ENCODE measurements around the gene WFDC2.
"Not testable (repeated sequence)": the region's sequence is repeated elsewhere in the genome, so short reads cannot be mapped to it uniquely, and the experiment has no call there.

WFDC2 gene

GRCh38 chr20:45452772-45453691, 16.5 kb upstream of the WFDC2 start:
- DNase-seq, result no peak

- DNase-seq, result no peak
Observed at GRCh38 chr20:45456632-45457031, 12.9 kb upstream of the WFDC2 start.

GRCh38 chr20:45459606-45460005, 9.9 kb upstream of the WFDC2 start:
- no peak for DNase-seq

- DNase-seq, result no peak
Observed at GRCh38 chr20:45461225-45461624, 8.3 kb upstream of the WFDC2 start.

- DNase-seq, result no peak
Observed at GRCh38 chr20:45462711-45463509, 6.6 kb upstream of the WFDC2 start.

- no peak for DNase-seq
Observed at GRCh38 chr20:45463709-45464108, 5.8 kb upstream of the WFDC2 start.

- DNase-seq, result no peak
Observed at GRCh38 chr20:45465491-45466266, 3.9 kb upstream of the WFDC2 start.

GRCh38 chr20:45467172-45467571, 2.4 kb upstream of the WFDC2 start:
- no peak for DNase-seq

GRCh38 chr20:45467861-45468260, 1.7 kb upstream of the WFDC2 start:
- no peak for DNase-seq

GRCh38 chr20:45470262-45470931, 844 bp downstream of the WFDC2 start:
- DNase-seq, result no peak

GRCh38 chr20:45470937-45471336, 1.4 kb downstream of the WFDC2 start:
- DNase-seq, result no peak

- not testable (repeated sequence) for DNase-seq
Observed at GRCh38 chr20:45472286-45472685, 2.7 kb downstream of the WFDC2 start.

- not testable (repeated sequence) for DNase-seq
Observed at GRCh38 chr20:45477530-45478148, 8.1 kb downstream of the WFDC2 start.

GRCh38 chr20:45479822-45480221, 10.3 kb downstream of the WFDC2 start:
- DNase-seq, result no peak

- no peak for DNase-seq
Observed at GRCh38 chr20:45484676-45485075, 15.1 kb downstream of the WFDC2 start.

GRCh38 chr20:45485388-45485787, 15.8 kb downstream of the WFDC2 start:
- no peak for DNase-seq

GRCh38 chr20:45487231-45487635, 17.7 kb downstream of the WFDC2 start:
- DNase-seq, result no peak

GRCh38 chr20:45489083-45489531, 19.6 kb downstream of the WFDC2 start:
- DNase-seq, result no peak

GRCh38 chr20:45495501-45495941, 26.0 kb downstream of the WFDC2 start:
- DNase-seq, result no peak

- DNase-seq, result no peak
Observed at GRCh38 chr20:45496166-45496565, 26.6 kb downstream of the WFDC2 start.

GRCh38 chr20:45497971-45498494, 28.5 kb downstream of the WFDC2 start:
- DNase-seq, result no peak

GRCh38 chr20:45500022-45500421, 30.5 kb downstream of the WFDC2 start:
- no peak for DNase-seq

Measured in activated CD4-positive, alpha-beta T cell treated with anti-CD3 and anti-CD28 coated beads, Interleukin-2, amount 50 U/mL, for 4 hours (primary cell).